RWPE2 (cell line): ENCODE measurements around the gene TTC34.

Experiments used
- ATAC-seq: fragments of 200-7000 bp; cut with Tn5 transposase; 3 replicates; pipeline ENCODE4 v1.9.1; 2021; ENCODE audit warnings: low read depth
- DNase-seq: peaks from one replicate; pipeline ENCODE4 v3.0.0-alpha.2; 2020; ENCODE audit warnings: low spot score
- H3K27ac ChIP-seq: fragments of 450-650 bp; 2 replicates; pipeline ENCODE4 v1.5.1; 2017; ENCODE audit warnings: mild to moderate bottlenecking; ENCODE audit not compliant: poor library complexity, severe bottlenecking
- H3K27me3 ChIP-seq: fragments of 250-450 bp; sonication (Bioruptor Pico); 2 replicates; pipeline ENCODE4 v1.5.1; 2021; ENCODE audit warnings: mild to moderate bottlenecking, moderate library complexity; ENCODE audit not compliant: insufficient read depth, poor library complexity, severe bottlenecking
- H3K36me3 ChIP-seq: fragments of 250-450 bp; sonication (Bioruptor Pico); 2 replicates; pipeline ENCODE4 v1.5.1; 2020; ENCODE audit warnings: low read depth, mild to moderate bottlenecking, moderate library complexity
- H3K4me1 ChIP-seq: fragments of 250-450 bp; sonication (Bioruptor Pico); 2 replicates; pipeline ENCODE4 v1.5.1; 2021; ENCODE audit warnings: mild to moderate bottlenecking, moderate library complexity; ENCODE audit not compliant: insufficient read depth, poor library complexity, severe bottlenecking
- H3K4me3 ChIP-seq: fragments of 250-450 bp; sonication (Bioruptor Pico); 2 replicates; pipeline ENCODE4 v1.5.1; 2021; ENCODE audit warnings: mild to moderate bottlenecking, moderate library complexity; ENCODE audit not compliant: severe bottlenecking
- H3K9me3 ChIP-seq: fragments of 250-450 bp; sonication (Bioruptor Pico); 2 replicates; pipeline ENCODE4 v1.5.1; 2021; ENCODE audit warnings: mild to moderate bottlenecking, moderate library complexity; ENCODE audit not compliant: severe bottlenecking
- CTCF ChIP-seq: fragments of 450-650 bp; IDR thresholded peaks from one replicate; pipeline ENCODE4 v1.5.1; 2017; ENCODE audit warnings: mild to moderate bottlenecking, moderate library complexity; ENCODE audit not compliant: poor library complexity, severe bottlenecking

TTC34 gene

GRCh38 chr1:2605509-2606395, 195.7 kb downstream of the TTC34 start:
- H3K4me3 ChIP-seq: no peak overlapping the region
- no peaks in the 10 kb centered on the region for H3K4me1 ChIP-seq
- peaks cover 20% of the 10 kb centered on the region for H3K27me3 ChIP-seq
- TF ChIP-seq CTCF: no peak
- H3K36me3 ChIP-seq: no peaks in the 10 kb centered on the region
- no peak overlapping the region for H3K27ac ChIP-seq
- ATAC-seq (no peak), DNase-seq (peak; percentile 65)
- H3K9me3 ChIP-seq: no peaks in the 10 kb centered on the region

- no peak for TF ChIP-seq CTCF
- no peak for ATAC-seq
- no peak overlapping the region for H3K4me3 ChIP-seq
These were observed 196.5 kb downstream of the TTC34 start for GRCh38 chr1:2604844-2605508.

GRCh38 chr1:2604156-2604843, 197.2 kb downstream of the TTC34 start:
- peak; percentile 24; the same call in 1 of the 3 replicates for ATAC-seq
- Histone ChIP-seq H3K9me3 (no peaks in the 10 kb centered on the region), H3K27ac (no peak overlapping the region), H3K36me3 (no peaks in the 10 kb centered on the region), H3K4me3 (no peak overlapping the region), H3K4me1 (no peaks in the 10 kb centered on the region), H3K27me3 (peaks cover 16% of the 10 kb centered on the region)
- TF ChIP-seq CTCF: no peak
- no peak for DNase-seq

More at GRCh38 chr1:2604844-2605508, 196.5 kb downstream of the TTC34 start:
- Histone ChIP-seq H3K4me1 (no peaks in the 10 kb centered on the region), H3K27ac (no peak overlapping the region), H3K36me3 (no peaks in the 10 kb centered on the region), H3K9me3 (no peaks in the 10 kb centered on the region), H3K27me3 (peaks cover 20% of the 10 kb centered on the region)
- no peak for DNase-seq

- ATAC-seq (no peak), DNase-seq (no peak)
- Histone ChIP-seq H3K4me1 (no peaks in the 10 kb centered on the region), H3K9me3 (no peaks in the 10 kb centered on the region), H3K36me3 (no peaks in the 10 kb centered on the region), H3K4me3 (no peak overlapping the region), H3K27me3 (peaks cover 21% of the 10 kb centered on the region), H3K27ac (no peak overlapping the region)
- no peak for TF ChIP-seq CTCF
These were observed 197.9 kb downstream of the TTC34 start for GRCh38 chr1:2603521-2604155.
